ENCODE results near the gene RAB7B.

RAB7B gene

DNA sequence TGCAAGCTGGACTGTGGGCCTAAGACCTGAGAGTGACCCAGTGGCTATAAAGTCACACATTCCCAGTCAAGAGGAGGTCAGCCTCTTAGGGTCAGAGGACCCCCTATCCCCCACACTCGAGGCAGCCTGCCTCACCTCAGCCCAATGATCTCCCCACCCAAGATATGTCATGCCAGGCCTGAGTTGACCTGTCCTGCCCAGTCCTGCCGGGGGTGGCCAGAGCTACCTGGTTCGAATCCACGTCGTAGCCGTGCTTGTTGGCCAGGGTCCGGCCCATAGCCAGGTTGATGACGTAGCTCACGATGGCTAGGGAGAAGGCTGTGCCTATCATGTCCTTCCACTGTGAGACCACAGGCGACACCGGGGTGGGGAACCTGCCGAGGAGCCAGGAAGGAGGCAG, 75.5 kb downstream of the RAB7B start:
- TF ChIP-seq, protein P1, sequence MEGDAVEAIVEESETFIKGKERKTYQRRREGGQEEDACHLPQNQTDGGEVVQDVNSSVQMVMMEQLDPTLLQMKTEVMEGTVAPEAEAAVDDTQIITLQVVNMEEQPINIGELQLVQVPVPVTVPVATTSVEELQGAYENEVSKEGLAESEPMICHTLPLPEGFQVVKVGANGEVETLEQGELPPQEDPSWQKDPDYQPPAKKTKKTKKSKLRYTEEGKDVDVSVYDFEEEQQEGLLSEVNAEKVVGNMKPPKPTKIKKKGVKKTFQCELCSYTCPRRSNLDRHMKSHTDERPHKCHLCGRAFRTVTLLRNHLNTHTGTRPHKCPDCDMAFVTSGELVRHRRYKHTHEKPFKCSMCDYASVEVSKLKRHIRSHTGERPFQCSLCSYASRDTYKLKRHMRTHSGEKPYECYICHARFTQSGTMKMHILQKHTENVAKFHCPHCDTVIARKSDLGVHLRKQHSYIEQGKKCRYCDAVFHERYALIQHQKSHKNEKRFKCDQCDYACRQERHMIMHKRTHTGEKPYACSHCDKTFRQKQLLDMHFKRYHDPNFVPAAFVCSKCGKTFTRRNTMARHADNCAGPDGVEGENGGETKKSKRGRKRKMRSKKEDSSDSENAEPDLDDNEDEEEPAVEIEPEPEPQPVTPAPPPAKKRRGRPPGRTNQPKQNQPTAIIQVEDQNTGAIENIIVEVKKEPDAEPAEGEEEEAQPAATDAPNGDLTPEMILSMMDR (conservative IDR thresholded peaks at IDR 0.05), result no peak

DNA sequence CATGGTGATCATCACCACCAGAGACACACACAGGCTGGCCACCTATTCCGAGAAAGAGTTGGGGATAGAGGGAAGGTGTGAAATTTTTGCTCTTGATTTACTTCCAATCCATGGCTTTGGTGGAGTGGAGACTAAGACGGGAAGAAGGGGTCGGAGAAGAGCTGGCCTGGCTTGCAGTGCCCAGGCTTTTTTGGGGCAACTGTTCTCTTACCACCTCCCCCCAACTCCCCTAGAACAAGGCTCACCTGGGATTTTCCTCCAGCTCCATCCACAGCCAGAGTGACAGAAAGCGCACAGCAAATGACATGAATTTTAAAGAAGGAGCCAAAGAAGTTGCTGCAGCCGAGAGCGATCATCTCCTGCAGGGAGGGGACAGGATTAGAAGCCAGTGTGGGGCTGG, 75.9 kb downstream of the RAB7B start:
- TF ChIP-seq, protein P1 (conservative IDR thresholded peaks at IDR 0.05), result no peak
- H3K27ac ChIP-seq, result no peak overlapping the region

More for the DNA sequence above, 75.5 kb downstream of the RAB7B start:
- no peak overlapping the region for H3K27ac ChIP-seq
